ENCODE results near the gene TMEM150C.

The TMEM150C gene

DNA sequence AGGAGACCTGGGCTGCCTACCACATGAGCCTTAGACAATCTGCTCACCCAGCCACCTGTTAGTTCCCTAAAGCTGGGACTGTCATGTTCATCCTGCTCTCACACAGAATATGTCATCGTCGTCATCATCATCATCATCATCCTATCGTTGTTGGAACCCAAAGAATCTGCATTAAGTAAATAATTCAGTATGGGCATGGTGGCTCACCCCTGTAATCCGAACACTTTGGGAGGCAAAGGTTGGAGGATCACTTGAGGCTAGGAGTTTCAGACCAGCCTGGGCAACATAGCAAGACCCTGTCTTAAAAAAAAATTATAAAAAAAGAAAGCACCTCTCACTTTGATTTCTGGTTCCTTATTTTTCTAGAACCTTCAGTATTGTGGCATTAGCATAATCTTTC is 125.0 kb downstream of the TMEM150C start:
- Histone ChIP-seq H3K36me3 (ENCODE audit: insufficient read depth, low read length) (peaks cover 3% of the 10 kb centered on the region), H3K4me3 (ENCODE audit: low read length) (no peak overlapping the region), H3K27me3 (ENCODE audit: control insufficient read depth, insufficient read depth, low read length) (no peaks in the 10 kb centered on the region), H3K9ac (ENCODE audit: low read depth, low read length) (no peak overlapping the region), H3K9me3 (replicated peaks; ENCODE audit: low read length) (no peaks in the 10 kb centered on the region), H3K4me2 (ENCODE audit: low read length) (no peak overlapping the region), H3K4me1 (ENCODE audit: control insufficient read depth, insufficient read depth, low read length) (peaks cover 5% of the 10 kb centered on the region)

DNA sequence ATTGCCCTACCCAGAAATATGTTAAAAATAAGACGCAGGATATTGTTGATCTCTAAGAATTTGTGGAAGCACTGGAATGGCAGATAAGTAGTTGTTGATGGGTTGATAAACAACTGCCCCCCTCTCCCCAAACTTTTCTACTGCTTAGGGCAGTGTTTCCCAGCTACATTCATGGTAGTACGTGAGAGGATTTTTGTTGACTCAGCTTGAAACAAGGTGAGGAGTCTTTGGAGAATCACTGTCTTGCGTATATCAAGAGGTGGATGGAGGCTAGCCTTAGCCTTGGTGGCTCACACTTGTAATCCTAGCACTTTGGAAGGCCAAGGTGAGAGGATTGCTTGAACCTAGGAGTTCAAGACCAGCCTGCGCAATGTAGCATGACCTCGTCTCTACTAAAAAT is 125.7 kb downstream of the TMEM150C start:
- no peak overlapping the region for H3K4me3 ChIP-seq (ENCODE audit: low read length)
- no peak overlapping the region for H3K4me2 ChIP-seq (ENCODE audit: low read length)
- no peaks in the 10 kb centered on the region for H3K27me3 ChIP-seq (ENCODE audit: control insufficient read depth, insufficient read depth, low read length)
- no peaks in the 10 kb centered on the region for H3K9me3 ChIP-seq (replicated peaks; ENCODE audit: low read length)
- H3K9ac ChIP-seq (ENCODE audit: low read depth, low read length) = no peak overlapping the region
- peaks cover 3% of the 10 kb centered on the region for H3K36me3 ChIP-seq (ENCODE audit: insufficient read depth, low read length)
- peaks cover 5% of the 10 kb centered on the region for H3K4me1 ChIP-seq (ENCODE audit: control insufficient read depth, insufficient read depth, low read length)

- no peak overlapping the region for H3K4me3 ChIP-seq (ENCODE audit: low read length)
- no peaks in the 10 kb centered on the region for H3K9me3 ChIP-seq (replicated peaks; ENCODE audit: low read length)
- no peak overlapping the region for H3K9ac ChIP-seq (ENCODE audit: low read depth, low read length)
- no peaks in the 10 kb centered on the region for H3K27me3 ChIP-seq (ENCODE audit: control insufficient read depth, insufficient read depth, low read length)
- no peak overlapping the region for H3K4me2 ChIP-seq (ENCODE audit: low read length)
- peaks cover 3% of the 10 kb centered on the region for H3K36me3 ChIP-seq (ENCODE audit: insufficient read depth, low read length)
- H3K4me1 ChIP-seq (ENCODE audit: control insufficient read depth, insufficient read depth, low read length) = peaks cover 5% of the 10 kb centered on the region
Observed at GRCh38 chr4:82434949-82435348, 126.8 kb downstream of the TMEM150C start.

DNA sequence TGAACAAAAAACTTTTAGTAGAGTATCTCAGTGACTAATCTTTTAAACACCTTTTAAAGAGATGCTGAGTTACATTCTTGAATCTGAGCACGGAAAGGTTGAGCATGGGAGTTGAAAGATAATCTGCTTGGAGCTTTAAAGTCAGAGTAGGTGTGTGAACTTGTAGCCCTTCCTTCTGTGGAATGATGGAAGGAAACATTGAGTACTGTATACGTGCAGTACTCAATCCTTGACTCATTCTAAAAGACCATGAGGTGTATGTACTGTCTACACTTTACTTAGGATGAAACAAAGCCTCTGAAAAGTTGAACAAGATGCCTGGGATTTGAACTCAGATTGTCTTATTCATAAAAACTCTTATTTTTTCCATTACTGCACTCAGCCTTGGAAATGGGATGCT is 128.0 kb downstream of the TMEM150C start:
- H3K27me3 ChIP-seq (ENCODE audit: control insufficient read depth, insufficient read depth, low read length) = no peaks in the 10 kb centered on the region
- no peaks in the 10 kb centered on the region for H3K9me3 ChIP-seq (replicated peaks; ENCODE audit: low read length)
- no peak overlapping the region for H3K9ac ChIP-seq (ENCODE audit: low read depth, low read length)
- peaks cover 3% of the 10 kb centered on the region for H3K36me3 ChIP-seq (ENCODE audit: insufficient read depth, low read length)
- H3K4me1 ChIP-seq (ENCODE audit: control insufficient read depth, insufficient read depth, low read length) = peaks cover 5% of the 10 kb centered on the region
- H3K4me2 ChIP-seq (ENCODE audit: low read length) = no peak overlapping the region
- no peak overlapping the region for H3K4me3 ChIP-seq (ENCODE audit: low read length)
